ENCODE results near the gene CCDC160. TPM values are rescaled to one million over a fixed set of nuclear protein-coding genes. Genes with fewer than 3 reads are reported as not detected.
"Not testable (repeated sequence)": the region's sequence is repeated elsewhere in the genome, so short reads cannot be mapped to it uniquely, and the experiment has no call there.

CCDC160 gene
- not detected in 2 replicates for total RNA-seq (2014; rRNA removed; shearing (Covaris generic))

GRCh38 chrX:134236626-134237614 is at the start of gene CCDC160:
Gene CCDC160, plus strand, starts transcription at chrX:134237182. Its CDS starts 7,619 bp downstream, at chrX:134244801.
- no peak for DNase-seq (ENCODE audit: low spot score)

DNA sequence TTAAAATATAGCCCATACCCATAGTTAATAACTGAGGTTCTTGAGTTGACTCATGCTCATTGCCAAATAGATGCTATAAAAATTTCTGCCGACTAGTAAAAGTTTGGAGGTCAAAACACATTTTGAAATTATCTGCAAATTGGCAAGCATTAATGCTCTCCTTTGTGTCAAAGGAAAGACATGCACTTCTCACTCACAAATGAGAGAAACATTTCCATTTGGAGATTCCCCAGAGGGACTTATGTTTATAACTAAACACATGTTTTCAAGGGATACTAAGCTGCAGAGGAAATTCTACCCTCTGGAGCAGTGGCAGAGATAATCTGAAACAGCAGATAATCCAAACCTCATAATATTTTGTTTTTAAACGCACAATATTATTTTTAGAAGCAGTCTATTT is 45.7 kb upstream of the CCDC160 start:
- no peak for DNase-seq (ENCODE audit: low spot score)

- no peak for DNase-seq (ENCODE audit: low spot score)
Observed at GRCh38 chrX:134194915-134195314, 42.1 kb upstream of the CCDC160 start.

DNA sequence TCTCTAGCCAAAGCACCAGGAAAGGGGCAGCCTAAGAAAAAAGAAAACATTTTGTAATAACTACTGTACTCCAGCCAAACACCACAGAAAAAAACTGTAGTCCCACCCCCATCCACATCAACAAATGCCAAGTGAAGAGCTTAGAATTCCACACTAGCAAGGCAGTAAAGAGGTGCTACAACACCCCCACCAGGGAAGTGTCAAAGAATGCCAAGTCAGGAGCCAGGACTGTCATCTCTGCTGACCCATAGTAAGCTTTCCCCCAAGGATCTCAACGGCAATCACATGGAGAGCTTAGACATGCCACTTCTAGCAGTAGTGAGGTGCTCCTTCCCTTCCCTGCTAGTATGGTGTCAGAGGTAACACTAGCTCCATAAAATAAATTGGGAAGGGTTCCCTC is 34.4 kb upstream of the CCDC160 start:
- DNase-seq (ENCODE audit: low spot score) = no peak

DNA sequence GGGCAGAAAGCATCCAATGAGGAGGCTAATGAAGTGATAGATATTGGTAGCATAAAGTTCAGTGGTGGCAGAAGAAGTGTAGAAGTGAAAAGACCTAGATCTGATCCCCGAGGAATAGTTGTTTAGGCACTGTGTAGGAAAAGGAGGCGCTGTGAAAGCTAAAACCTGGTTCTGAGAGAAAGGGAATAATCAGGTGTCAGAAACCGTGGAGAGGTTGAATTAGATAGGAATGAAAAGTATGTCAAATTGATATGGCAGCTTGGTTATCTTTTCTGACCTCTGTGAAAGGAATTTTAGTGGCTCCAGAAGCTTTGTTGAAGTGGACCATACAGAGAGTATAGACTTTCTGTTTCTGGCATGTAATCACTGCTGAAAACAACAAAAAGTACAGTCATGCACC is 30.8 kb upstream of the CCDC160 start:
- DNase-seq (ENCODE audit: low spot score) = no peak

GRCh38 chrX:134210465-134210864 is 26.5 kb upstream of the CCDC160 start:
- no peak for DNase-seq (ENCODE audit: low spot score)

- DNase-seq (ENCODE audit: low spot score) = no peak
Observed at GRCh38 chrX:134235236-134235635, 1.7 kb upstream of the CCDC160 start.

DNA sequence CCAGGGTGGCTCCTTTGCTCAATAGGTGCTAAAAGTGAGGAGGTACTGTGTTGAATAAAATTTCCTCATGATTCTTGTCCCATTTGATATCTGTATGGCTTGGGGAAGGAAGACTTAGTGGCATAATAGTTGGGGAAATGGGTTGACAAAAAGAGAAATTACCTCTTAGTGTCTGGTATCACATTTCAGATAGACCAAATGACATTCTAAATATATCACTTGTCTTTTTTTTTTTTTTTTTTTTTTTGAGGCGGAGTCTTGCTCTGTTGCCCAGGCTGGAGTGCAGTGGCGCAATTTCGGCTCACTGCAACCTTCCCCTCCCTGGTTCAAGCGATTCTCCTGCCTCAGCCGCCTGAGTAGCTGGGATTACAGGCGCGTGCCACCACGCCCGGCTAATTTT is 1.2 kb downstream of the CCDC160 start:
- DNase-seq (ENCODE audit: low spot score) = not testable (repeated sequence)

DNA sequence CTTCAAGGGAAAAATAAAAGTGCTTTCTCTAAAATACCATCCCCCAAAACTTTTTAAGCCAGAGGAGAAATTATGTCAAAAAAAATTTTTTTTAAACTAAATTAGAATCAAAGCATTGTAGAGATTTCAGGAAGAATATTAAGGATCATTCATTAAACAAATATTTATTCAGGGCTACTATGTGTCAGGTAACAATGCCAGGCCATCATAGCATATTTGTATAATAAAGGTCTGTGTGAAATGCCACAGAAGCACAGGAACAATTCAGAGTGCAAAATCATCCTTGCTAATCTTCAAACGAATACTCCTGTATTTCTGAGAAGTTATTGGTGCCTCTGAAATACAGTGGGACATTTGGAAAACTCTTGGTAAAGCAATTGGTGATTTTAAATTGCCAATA is 2.0 kb downstream of the CCDC160 start:
- DNase-seq (ENCODE audit: low spot score) = no peak

GRCh38 chrX:134240209-134240608 is 3.2 kb downstream of the CCDC160 start:
- DNase-seq (ENCODE audit: low spot score) = no peak

DNA sequence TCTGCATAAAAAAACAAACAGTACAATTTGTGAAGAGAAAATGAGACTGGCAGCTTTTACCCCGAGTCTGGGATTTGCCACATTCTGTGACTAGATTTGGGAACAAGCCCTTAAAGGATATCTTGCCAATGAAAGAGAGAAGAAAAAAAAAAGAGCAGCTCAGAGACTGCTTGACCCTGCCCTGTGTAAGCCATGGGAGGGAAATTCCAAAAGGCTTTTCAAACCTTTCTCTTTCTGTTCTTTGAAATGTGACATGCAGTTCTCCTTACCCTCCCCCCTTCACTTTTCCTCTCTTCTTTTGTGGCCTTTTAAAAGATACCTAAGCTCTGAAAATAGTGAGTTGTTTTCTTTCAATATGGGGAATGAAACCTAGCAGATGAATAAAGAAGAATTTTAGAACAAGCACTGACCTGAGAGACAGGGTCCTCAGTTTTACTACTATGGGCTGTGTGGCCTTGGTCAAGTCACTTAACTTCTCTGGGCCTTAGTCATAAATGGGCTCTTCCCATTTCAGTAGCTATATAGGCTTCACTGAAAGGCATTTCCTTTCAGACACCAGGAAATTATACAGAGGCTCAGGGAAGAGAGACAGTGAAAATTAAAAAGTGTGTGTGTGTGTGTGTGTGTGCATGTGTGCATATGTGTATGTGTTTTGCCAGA is 5.1 kb downstream of the CCDC160 start:
- DNase-seq (ENCODE audit: low spot score) = no peak

DNA sequence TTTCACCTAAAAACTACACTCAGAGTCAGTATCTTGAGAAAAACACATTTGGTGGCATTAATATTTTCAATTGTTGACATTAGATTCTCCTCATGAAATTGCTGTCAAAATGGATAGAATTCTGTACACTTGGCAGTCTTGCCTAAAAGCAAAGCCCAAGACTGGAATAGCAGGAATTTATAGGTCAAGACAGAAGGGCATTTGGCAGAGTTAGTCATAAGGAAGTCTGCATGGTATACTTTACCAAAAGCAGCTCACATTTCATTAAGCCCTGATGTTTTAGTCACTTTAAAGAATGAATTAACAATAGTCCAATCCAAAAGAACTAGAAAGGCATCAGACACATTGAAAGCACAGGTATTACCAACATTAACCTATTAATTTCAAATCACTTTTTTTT is 7.1 kb downstream of the CCDC160 start:
- peak; percentile 5 for DNase-seq (ENCODE audit: low spot score)

DNA sequence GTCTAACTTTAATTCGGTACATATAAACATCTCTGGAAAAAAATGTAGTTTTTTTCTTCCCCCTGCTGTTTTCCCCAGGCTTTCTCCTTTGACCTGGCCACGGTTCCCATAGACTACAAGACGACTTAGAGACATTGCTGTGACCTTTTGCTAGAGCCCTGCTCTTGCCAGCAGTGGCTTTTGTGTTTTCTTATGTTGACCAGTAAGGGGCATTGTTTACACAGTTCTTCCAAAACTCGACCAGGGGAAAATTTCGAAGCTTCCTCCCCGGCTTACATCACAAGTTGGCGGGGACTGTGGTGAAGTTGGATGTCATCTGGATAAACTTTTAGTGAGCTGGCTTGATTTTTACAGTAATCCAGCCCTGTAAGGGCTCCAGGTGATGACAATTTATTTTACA is 9.3 kb downstream of the CCDC160 start:
- no peak for DNase-seq (ENCODE audit: low spot score)

GRCh38 chrX:134247492-134247891 is 10.5 kb downstream of the CCDC160 start:
- no peak for DNase-seq (ENCODE audit: low spot score)

DNA sequence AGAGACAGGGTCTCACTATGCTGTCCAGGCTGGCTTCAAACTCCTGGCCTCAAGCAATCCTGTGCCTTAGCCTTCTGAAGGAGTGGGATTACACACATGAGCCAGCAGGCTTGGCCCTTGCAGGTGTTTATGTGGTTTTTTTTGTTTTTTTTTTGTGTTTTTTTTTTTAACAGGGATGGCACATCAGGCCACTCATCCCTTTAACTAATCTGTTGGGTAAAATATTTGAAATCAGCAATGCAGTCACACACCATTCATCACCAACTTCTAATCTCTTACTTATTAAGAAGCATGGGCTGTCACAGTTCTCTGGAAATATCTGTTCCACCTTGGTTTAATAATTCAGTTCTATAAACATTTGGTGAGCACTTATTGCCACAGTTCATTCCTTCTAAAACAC is 12.3 kb downstream of the CCDC160 start:
- DNase-seq (ENCODE audit: low spot score) = no peak

DNA sequence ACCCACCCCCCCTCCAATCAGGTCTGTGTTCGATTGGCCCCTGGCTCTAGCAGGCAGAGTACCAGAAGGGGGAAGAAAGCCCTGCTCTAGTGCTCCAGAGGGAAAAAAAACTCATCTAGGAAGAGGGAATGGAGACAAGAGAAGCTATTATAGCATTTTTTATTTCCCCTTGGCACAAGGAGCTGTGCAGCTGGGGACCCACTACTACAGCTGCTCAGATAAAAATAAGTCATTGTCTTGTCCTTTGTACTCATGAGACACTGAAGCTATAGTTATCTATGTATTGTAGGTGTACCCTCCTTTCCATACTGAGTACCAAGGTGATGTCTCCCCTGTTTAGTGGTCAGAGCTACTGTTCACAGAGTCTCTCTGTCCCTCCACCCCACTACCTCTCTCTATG is 14.3 kb downstream of the CCDC160 start:
- no peak for DNase-seq (ENCODE audit: low spot score)

DNA sequence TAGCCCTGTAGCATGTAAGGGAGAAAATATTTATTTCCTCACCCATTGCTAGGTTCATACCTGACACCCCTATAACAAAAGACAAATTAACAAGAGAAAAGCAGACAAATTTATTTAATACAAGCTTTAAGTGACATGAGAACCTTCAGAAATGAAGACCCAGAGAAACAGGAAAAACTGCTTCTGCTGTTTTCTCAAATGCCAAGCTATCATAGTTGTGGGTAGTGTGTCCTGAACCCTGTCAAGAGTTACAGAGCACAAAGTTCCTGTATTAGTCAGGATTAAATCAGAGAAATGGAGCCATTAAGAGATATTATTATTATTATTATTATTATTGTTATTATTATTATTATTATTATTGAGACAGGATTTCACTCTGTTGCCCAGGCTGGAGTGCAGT is 17.5 kb downstream of the CCDC160 start:
- DNase-seq (ENCODE audit: low spot score) = peak; percentile 18

GRCh38 chrX:134255555-134255954 is 18.6 kb downstream of the CCDC160 start:
- peak; percentile 12 for DNase-seq (ENCODE audit: low spot score)

DNA sequence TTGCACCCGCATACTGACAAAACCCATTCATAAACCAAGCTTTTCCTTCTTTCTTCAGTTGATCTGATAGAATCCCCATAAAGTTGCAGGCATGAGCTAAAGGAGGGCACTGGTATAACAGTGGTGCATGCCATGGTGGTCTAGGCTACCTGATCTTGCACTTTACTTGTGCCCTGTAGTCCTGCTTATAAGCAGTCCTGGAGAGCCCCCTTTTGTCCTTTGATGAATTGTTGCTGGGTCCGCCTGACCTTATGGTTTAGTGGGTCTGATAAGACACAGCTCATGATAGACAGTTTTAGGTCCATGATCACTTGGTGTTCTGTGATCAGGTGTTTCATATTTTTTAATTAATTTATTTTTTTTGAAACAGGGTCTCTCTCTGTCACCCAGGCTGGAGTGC is 19.7 kb downstream of the CCDC160 start:
- DNase-seq (ENCODE audit: low spot score) = no peak

- DNase-seq (ENCODE audit: low spot score) = no peak
Observed at GRCh38 chrX:134258202-134258601, 21.2 kb downstream of the CCDC160 start.

- DNase-seq (ENCODE audit: low spot score) = not testable (repeated sequence)
Observed at GRCh38 chrX:134285934-134286333, 49.0 kb downstream of the CCDC160 start.

DNA sequence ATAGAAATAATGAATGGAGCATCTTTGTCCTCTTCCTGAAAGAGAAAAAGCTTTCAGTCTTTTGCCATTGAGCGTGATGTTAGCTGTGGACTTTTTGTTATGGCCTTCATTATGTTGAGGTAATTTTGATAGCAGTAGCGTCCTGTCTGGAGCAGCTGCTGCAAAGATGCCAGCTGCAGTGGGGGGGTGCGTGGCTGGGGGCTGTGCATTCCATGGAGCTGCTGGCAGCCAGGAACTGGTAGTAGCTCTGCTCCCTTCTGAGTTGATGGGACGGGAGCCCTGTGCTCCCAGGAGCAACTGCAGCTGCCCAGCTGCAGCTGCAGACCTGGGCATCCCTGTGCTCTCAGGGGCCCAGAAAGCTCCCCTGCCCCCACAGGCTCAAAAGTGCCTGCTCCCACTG is 50.4 kb downstream of the CCDC160 start:
- no peak for DNase-seq (ENCODE audit: low spot score)

DNA sequence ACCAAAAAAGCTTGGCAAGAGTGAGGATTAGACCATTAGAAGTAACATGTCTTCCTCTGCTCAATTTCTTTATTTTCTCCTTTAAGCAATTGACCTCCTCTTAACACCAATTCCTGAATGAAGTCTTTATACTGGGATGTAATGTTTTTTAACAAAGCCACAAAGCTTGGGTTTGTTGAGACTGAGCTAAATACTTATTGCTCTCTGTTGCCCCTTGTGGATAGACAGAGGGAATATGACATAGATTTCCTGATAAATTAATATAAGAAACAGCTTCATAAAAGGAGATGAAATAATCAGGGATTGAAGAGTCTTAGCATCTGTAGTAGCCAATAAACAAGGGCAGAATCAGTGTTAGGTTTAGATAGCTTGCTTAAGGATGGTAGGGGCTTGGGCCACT is 57.6 kb downstream of the CCDC160 start:
- peak; percentile 16 for DNase-seq (ENCODE audit: low spot score)

Measured in HT-29 (cell line).